ENCODE measurements around the gene DIP2C. TPM values are rescaled to one million over a fixed set of nuclear protein-coding genes. Genes with fewer than 3 reads are reported as not detected.

Gene DIP2C
- total RNA-seq, 1 donor from 2014 or later, result 11.4 TPM

- H3K4me3 ChIP-seq (ENCODE audit: low read depth, low read length), result no peak overlapping the region
- no peak for TF ChIP-seq CTCF (conservative IDR thresholded peaks at IDR 0.05; ENCODE audit: low read depth, low read length)
- no peak for DNase-seq (ENCODE audit: low read depth)
Measured at GRCh38 chr10:641149-642010, 48.1 kb downstream of the DIP2C start.

DNA sequence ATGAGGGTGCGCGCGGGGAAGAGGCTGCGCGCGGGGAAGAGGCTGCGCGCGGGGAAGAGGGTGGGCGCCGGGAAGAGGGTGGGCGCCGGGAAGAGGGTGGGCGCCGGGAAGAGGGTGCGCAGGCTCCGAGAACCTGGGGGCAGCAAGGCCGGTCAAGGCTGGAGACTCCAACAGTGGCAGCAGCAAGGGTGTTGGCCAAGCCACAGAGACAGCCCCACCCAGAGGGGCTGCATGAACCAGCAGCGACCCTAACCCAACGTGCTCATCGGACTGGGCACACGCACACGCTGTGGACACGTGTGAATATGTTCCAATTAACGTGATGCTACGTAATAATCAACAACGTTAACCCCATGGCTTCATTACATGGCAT lies 48.8 kb downstream of the DIP2C start:
- TF ChIP-seq CTCF (conservative IDR thresholded peaks at IDR 0.05; ENCODE audit: low read depth, low read length), result no peak
- DNase-seq (ENCODE audit: low read depth), result no peak
- H3K4me3 ChIP-seq (ENCODE audit: low read depth, low read length), result no peak overlapping the region

- no peak for TF ChIP-seq CTCF (conservative IDR thresholded peaks at IDR 0.05; ENCODE audit: low read depth, low read length)
- H3K4me3 ChIP-seq (ENCODE audit: low read depth, low read length), result no peak overlapping the region
- DNase-seq (ENCODE audit: low read depth), result no peak
Measured at GRCh38 chr10:639751-640672, 49.5 kb downstream of the DIP2C start.

DNA sequence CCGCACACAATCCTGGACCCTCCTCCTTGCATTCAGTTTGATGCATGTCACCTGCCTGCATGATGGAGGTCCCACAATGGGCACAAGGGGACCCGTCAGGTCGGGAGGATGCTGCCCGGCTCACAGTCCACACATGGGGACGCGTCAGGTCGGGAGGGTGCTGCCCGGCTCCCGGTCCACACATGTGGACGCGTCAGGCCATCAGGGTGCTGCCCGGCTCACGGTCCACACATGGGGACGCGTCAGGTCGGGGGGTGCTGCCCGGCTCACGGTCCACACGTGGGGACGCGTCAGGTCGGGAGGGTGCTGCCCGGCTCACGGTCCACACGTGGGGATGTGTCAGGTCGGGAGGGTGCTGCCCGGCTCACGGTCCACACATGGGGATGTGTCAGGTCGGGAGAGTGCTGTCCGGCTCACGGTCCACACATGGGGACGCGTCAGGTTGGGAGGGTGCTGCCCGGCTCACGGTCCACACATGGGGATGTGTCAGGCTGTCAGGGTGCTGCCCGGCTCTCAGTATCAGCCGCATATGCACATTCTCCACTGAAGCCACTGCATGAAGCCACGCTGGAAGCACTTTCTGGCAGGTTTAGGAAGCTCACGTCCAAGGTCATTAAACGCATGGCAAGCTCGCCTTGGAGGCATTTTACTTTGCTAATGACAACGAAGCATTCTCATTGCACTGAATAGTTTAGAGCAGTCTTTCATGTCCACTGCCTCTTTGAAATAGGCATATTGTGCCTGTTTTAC lies 50.3 kb downstream of the DIP2C start:
- no peak overlapping the region for H3K4me3 ChIP-seq (ENCODE audit: low read depth, low read length)
- no peak for DNase-seq (ENCODE audit: low read depth)
- no peak for TF ChIP-seq CTCF (conservative IDR thresholded peaks at IDR 0.05; ENCODE audit: low read depth, low read length)

DNA sequence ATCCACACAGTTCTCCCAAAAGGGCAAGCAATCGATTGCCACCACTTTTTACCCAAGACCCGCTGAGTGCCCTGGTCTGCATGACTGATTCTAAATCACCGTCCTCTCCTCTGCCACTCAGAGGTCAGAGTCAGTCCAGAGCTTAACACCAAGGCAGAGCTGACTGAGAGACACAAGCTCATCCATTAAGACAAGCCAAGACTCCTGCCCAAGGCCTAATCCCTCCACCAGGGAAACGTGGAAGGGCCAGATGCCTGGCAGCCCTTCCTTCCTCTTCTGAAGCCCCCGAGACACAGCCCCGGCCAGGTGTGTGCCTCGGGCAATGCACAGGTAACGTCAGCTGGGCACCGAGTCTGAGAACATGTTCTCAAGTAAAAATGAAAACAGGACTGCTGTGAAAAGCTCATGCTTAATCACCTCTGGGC lies 51.7 kb downstream of the DIP2C start:
- DNase-seq (ENCODE audit: low read depth), result no peak
- no peak for TF ChIP-seq CTCF (conservative IDR thresholded peaks at IDR 0.05; ENCODE audit: low read depth, low read length)
- H3K4me3 ChIP-seq (ENCODE audit: low read depth, low read length), result no peak overlapping the region

GRCh38 chr10:637221-637620 lies 52.2 kb downstream of the DIP2C start:
- no peak for DNase-seq (ENCODE audit: low read depth)
- no peak overlapping the region for H3K4me3 ChIP-seq (ENCODE audit: low read depth, low read length)
- no peak for TF ChIP-seq CTCF (conservative IDR thresholded peaks at IDR 0.05; ENCODE audit: low read depth, low read length)
